HG03571 (cell line): Measurements from ENCODE around the gene CCM2.
"Not testable (repeated sequence)": the region's sequence is repeated elsewhere in the genome, so short reads cannot be mapped to it uniquely, and the experiment has no call there.

Experiments used
- ATAC-seq: cut with Tn5 transposase; IDR thresholded peaks from one replicate; pipeline ENCODE4 v1.9.1; 2021; ENCODE audit not compliant: unreplicated experiment

CCM2 gene

GRCh38 chr7:44999245-45000092 lies 532 bp upstream of the CCM2 start:
- peak; percentile 71 for ATAC-seq

- ATAC-seq, result no peak
Measured at GRCh38 chr7:45001138-45001694, 1.2 kb downstream of the CCM2 start.

GRCh38 chr7:45001826-45002225 lies 1.8 kb downstream of the CCM2 start:
- no peak for ATAC-seq

- no peak for ATAC-seq
Measured at GRCh38 chr7:45003789-45004188, 3.8 kb downstream of the CCM2 start.

- no peak for ATAC-seq
Measured at GRCh38 chr7:45007106-45007505, 7.1 kb downstream of the CCM2 start.

- peak; percentile 57 for ATAC-seq
Measured at GRCh38 chr7:45007571-45008328, 7.7 kb downstream of the CCM2 start.

GRCh38 chr7:45013465-45013967 lies 13.5 kb downstream of the CCM2 start:
- ATAC-seq, result no peak

GRCh38 chr7:45015313-45015712 lies 15.3 kb downstream of the CCM2 start:
- no peak for ATAC-seq

- ATAC-seq, result no peak
Measured at GRCh38 chr7:45017253-45017652, 17.3 kb downstream of the CCM2 start.

GRCh38 chr7:45020915-45021314 lies 20.9 kb downstream of the CCM2 start:
- ATAC-seq, result no peak

- ATAC-seq, result no peak
Measured at GRCh38 chr7:45021604-45022296, 21.7 kb downstream of the CCM2 start.

GRCh38 chr7:45024126-45024744 lies 24.2 kb downstream of the CCM2 start:
- no peak for ATAC-seq

- not testable (repeated sequence) for ATAC-seq
Measured at GRCh38 chr7:45025473-45025872, 25.5 kb downstream of the CCM2 start.

GRCh38 chr7:45026013-45026412 lies 26.0 kb downstream of the CCM2 start:
- no peak for ATAC-seq

- peak; percentile 44 for ATAC-seq
Measured at GRCh38 chr7:45026984-45027773, 27.2 kb downstream of the CCM2 start.

- peak; percentile 21 for ATAC-seq
Measured at GRCh38 chr7:45027774-45028114, 27.7 kb downstream of the CCM2 start.

GRCh38 chr7:45028138-45028919 lies 28.3 kb downstream of the CCM2 start:
- no peak for ATAC-seq

- no peak for ATAC-seq
Measured at GRCh38 chr7:45028920-45029344, 28.9 kb downstream of the CCM2 start.

- no peak for ATAC-seq
Measured at GRCh38 chr7:45031829-45032228, 31.8 kb downstream of the CCM2 start.
